GM21529 (cell line): ENCODE results near the gene IQCB1.
"Not testable (repeated sequence)": the region's sequence is repeated elsewhere in the genome, so short reads cannot be mapped to it uniquely, and the experiment has no call there.

Experiments used
- ATAC-seq: cut with Tn5 transposase; IDR thresholded peaks from one replicate; pipeline ENCODE4 v1.9.1; 2021; ENCODE audit not compliant: unreplicated experiment

IQCB1 gene

GRCh38 chr3:121834671-121835464 lies at the start of gene IQCB1, which contains the start of gene EAF2:
Gene IQCB1 (minus strand): TSS chr3:121835060. CDS start chr3:121828960, 6,100 bp downstream.
Gene EAF2 (plus strand): TSS chr3:121835209. CDS start chr3:121835286, 77 bp downstream.
- peak; percentile 96 for ATAC-seq

- ATAC-seq: no peak
Observed at GRCh38 chr3:121883507-121883906, 48.6 kb upstream of the IQCB1 start.

- ATAC-seq: no peak
Observed at GRCh38 chr3:121878411-121878810, 43.6 kb upstream of the IQCB1 start.

- ATAC-seq: no peak
Observed at GRCh38 chr3:121871430-121871829, 36.6 kb upstream of the IQCB1 start.

GRCh38 chr3:121870717-121871116 lies 35.9 kb upstream of the IQCB1 start:
- no peak for ATAC-seq

- no peak for ATAC-seq
Observed at GRCh38 chr3:121869736-121870135, 34.9 kb upstream of the IQCB1 start.

GRCh38 chr3:121863801-121864200 lies 28.9 kb upstream of the IQCB1 start:
- no peak for ATAC-seq

- not testable (repeated sequence) for ATAC-seq
Observed at GRCh38 chr3:121863247-121863646, 28.4 kb upstream of the IQCB1 start.

- ATAC-seq: not testable (repeated sequence)
Observed at GRCh38 chr3:121857778-121858177, 22.9 kb upstream of the IQCB1 start.

GRCh38 chr3:121855555-121855954 lies 20.7 kb upstream of the IQCB1 start:
- no peak for ATAC-seq

- no peak for ATAC-seq
Observed at GRCh38 chr3:121852256-121852655, 17.4 kb upstream of the IQCB1 start.

- no peak for ATAC-seq
Observed at GRCh38 chr3:121844892-121845291, 10.0 kb upstream of the IQCB1 start.

GRCh38 chr3:121839962-121840361 lies 5.1 kb upstream of the IQCB1 start:
- ATAC-seq: no peak

GRCh38 chr3:121836481-121836880 lies 1.6 kb upstream of the IQCB1 start:
- ATAC-seq: no peak

- ATAC-seq: no peak
Observed at GRCh38 chr3:121836064-121836463, 1.2 kb upstream of the IQCB1 start.

- peak; percentile 27 for ATAC-seq
Observed at GRCh38 chr3:121835465-121835801, 573 bp upstream of the IQCB1 start.

- ATAC-seq: no peak
Observed at GRCh38 chr3:121834157-121834670, 646 bp downstream of the IQCB1 start.

- no peak for ATAC-seq
Observed at GRCh38 chr3:121822973-121823372, 11.9 kb downstream of the IQCB1 start.

GRCh38 chr3:121821421-121822199 lies 13.2 kb downstream of the IQCB1 start:
- ATAC-seq: no peak

- ATAC-seq: no peak
Observed at GRCh38 chr3:121819236-121819635, 15.6 kb downstream of the IQCB1 start.

- ATAC-seq: no peak
Observed at GRCh38 chr3:121818578-121818977, 16.3 kb downstream of the IQCB1 start.

- no peak for ATAC-seq
Observed at GRCh38 chr3:121817753-121818152, 17.1 kb downstream of the IQCB1 start.
